Uterus (tissue), 2 donors: ENCODE data around the gene SEC11A.

Experiments
- POLR2A ChIP-seq, 2 donors: fragments of 450-650 bp; IDR thresholded peaks; one replicate each; pipeline ENCODE4 v1.6.1; 2016; ENCODE audit warnings: antibody characterized with exemption in 2 of 2, mild to moderate bottlenecking in 1 of 2, moderate library complexity in 1 of 2
- TF ChIP-seq, protein P1 (sequence below), 4 experiments: fragments of 200-600 bp in 2 of 4; fragments of 450-650 bp in 2 of 4; sonication (generic) in 2 of 4; IDR thresholded peaks; one replicate each; pipeline ENCODE4 v1.5.1; 2016 to 2019; ENCODE audit warnings: antibody characterized with exemption in 4 of 4, mild to moderate bottlenecking in 2 of 4, moderate library complexity in 1 of 4

- TF ChIP-seq, protein P1, sequence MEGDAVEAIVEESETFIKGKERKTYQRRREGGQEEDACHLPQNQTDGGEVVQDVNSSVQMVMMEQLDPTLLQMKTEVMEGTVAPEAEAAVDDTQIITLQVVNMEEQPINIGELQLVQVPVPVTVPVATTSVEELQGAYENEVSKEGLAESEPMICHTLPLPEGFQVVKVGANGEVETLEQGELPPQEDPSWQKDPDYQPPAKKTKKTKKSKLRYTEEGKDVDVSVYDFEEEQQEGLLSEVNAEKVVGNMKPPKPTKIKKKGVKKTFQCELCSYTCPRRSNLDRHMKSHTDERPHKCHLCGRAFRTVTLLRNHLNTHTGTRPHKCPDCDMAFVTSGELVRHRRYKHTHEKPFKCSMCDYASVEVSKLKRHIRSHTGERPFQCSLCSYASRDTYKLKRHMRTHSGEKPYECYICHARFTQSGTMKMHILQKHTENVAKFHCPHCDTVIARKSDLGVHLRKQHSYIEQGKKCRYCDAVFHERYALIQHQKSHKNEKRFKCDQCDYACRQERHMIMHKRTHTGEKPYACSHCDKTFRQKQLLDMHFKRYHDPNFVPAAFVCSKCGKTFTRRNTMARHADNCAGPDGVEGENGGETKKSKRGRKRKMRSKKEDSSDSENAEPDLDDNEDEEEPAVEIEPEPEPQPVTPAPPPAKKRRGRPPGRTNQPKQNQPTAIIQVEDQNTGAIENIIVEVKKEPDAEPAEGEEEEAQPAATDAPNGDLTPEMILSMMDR (IDR thresholded peaks at IDR 0.05), result no peak
- no peak for TF ChIP-seq POLR2A (IDR thresholded peaks at IDR 0.05)
These were observed 33.4 kb upstream of the SEC11A start for GRCh38 chr15:84749111-84749991.
